Measurements from ENCODE around the gene VWA7.
"Not testable (repeated sequence)": the region's sequence is repeated elsewhere in the genome, so short reads cannot be mapped to it uniquely, and the experiment has no call there.

Gene VWA7

GRCh38 chr6:31801031-31801927 lies 24.2 kb upstream of the VWA7 start:
- DNase-seq (ENCODE audit: low spot score) = not testable (repeated sequence)

- no peak for DNase-seq (ENCODE audit: low spot score)
These were observed 22.7 kb upstream of the VWA7 start for GRCh38 chr6:31799781-31800180.

GRCh38 chr6:31797588-31797987 lies 20.5 kb upstream of the VWA7 start:
- DNase-seq (ENCODE audit: low spot score) = peak; percentile 49

GRCh38 chr6:31796993-31797385 lies 19.9 kb upstream of the VWA7 start:
- no peak for DNase-seq (ENCODE audit: low spot score)

- peak; percentile 87 for DNase-seq (ENCODE audit: low spot score)
These were observed 18.6 kb upstream of the VWA7 start, which contains the start of gene VARS1 for GRCh38 chr6:31795616-31796298. VARS1 (minus strand) TSS chr6:31795752; CDS start chr6:31795217, 535 bp downstream.

- DNase-seq (ENCODE audit: low spot score) = no peak
These were observed 17.9 kb upstream of the VWA7 start for GRCh38 chr6:31794866-31795615.

- no peak for DNase-seq (ENCODE audit: low spot score)
These were observed 17.3 kb upstream of the VWA7 start for GRCh38 chr6:31794294-31794865.

- DNase-seq (ENCODE audit: low spot score) = not testable (repeated sequence)
These were observed 16.8 kb upstream of the VWA7 start for GRCh38 chr6:31793927-31794245.

GRCh38 chr6:31792761-31793171 lies 15.6 kb upstream of the VWA7 start:
- no peak for DNase-seq (ENCODE audit: low spot score)

GRCh38 chr6:31792090-31792374 lies 14.9 kb upstream of the VWA7 start:
- DNase-seq (ENCODE audit: low spot score) = no peak

- no peak for DNase-seq (ENCODE audit: low spot score)
These were observed 14.4 kb upstream of the VWA7 start for GRCh38 chr6:31791324-31792089.

GRCh38 chr6:31785475-31785874 lies 8.3 kb upstream of the VWA7 start:
- no peak for DNase-seq (ENCODE audit: low spot score)

- DNase-seq (ENCODE audit: low spot score) = no peak
These were observed 7.2 kb upstream of the VWA7 start for GRCh38 chr6:31784098-31784925.

GRCh38 chr6:31782126-31782855 lies 5.2 kb upstream of the VWA7 start:
- DNase-seq (ENCODE audit: low spot score) = no peak

GRCh38 chr6:31781244-31782125 lies 4.4 kb upstream of the VWA7 start:
- DNase-seq (ENCODE audit: low spot score) = no peak

- no peak for DNase-seq (ENCODE audit: low spot score)
These were observed 3.5 kb upstream of the VWA7 start for GRCh38 chr6:31780507-31781243.

- DNase-seq (ENCODE audit: low spot score) = no peak
These were observed 2.8 kb upstream of the VWA7 start for GRCh38 chr6:31779908-31780307.

Measured in CD4-positive, alpha-beta T cell treated with Interleukin-15 for 4 hours (primary cell).